GM12874 (cell line): Measurements from ENCODE around the gene NBEA.

Experiments used
- TF ChIP-seq, protein P1 (sequence below): IDR thresholded peaks from 2 replicates; pipeline ENCODE4 v1.5.1; 2011; ENCODE audit warnings: low read depth, mild to moderate bottlenecking, control low read depth, low read length, moderate library complexity; ENCODE audit not compliant: insufficient read depth

The NBEA gene

DNA sequence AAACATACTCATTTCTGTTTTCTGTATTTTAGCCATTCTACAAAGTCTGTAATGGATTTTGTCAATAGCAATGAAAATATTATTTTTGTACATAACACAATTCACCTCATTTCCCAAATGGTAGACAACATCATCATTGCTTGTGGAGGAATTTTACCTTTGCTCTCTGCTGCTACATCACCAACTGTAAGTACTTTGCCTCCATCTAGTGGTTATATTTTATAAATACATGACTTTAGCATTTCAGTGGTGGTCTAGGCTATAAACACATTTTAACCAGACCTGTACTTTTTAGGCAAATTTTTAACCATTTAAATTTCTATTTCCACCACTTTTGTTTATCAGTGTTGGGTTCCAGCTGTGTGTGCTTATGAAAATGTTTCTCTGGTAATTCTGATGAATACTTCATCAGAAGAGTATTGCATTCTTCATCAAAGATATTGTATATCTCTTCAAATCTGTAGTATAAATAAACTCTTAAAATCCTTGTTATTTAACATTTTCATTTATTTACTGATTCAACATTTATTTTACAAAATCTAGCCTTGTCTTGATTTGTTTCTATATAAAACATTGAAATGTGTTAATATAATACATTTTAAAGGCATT is 222.4 kb downstream of the NBEA start:
- TF ChIP-seq, protein P1, sequence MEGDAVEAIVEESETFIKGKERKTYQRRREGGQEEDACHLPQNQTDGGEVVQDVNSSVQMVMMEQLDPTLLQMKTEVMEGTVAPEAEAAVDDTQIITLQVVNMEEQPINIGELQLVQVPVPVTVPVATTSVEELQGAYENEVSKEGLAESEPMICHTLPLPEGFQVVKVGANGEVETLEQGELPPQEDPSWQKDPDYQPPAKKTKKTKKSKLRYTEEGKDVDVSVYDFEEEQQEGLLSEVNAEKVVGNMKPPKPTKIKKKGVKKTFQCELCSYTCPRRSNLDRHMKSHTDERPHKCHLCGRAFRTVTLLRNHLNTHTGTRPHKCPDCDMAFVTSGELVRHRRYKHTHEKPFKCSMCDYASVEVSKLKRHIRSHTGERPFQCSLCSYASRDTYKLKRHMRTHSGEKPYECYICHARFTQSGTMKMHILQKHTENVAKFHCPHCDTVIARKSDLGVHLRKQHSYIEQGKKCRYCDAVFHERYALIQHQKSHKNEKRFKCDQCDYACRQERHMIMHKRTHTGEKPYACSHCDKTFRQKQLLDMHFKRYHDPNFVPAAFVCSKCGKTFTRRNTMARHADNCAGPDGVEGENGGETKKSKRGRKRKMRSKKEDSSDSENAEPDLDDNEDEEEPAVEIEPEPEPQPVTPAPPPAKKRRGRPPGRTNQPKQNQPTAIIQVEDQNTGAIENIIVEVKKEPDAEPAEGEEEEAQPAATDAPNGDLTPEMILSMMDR: peak; percentile 35; the same call in 1 of the 2 replicates

DNA sequence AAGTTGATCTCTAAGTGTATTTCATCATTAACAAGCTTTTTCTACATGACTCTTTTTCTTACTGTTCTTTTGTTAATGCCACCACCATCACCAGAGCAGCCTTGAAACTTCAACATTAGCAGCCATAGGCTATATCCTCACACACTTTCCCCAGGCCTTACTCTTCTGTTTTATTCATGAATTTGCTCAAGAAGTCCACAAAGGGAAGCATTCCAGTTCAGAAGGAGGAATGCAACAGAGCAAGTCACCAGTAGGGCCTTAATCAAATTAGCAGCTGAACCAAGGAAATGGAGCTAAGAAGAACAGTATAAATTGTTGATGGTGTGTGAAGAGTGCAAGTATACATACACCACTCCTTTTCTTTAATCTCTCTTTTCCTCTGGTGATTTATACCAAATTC is 223.1 kb downstream of the NBEA start:
- TF ChIP-seq, protein P1: no peak

DNA sequence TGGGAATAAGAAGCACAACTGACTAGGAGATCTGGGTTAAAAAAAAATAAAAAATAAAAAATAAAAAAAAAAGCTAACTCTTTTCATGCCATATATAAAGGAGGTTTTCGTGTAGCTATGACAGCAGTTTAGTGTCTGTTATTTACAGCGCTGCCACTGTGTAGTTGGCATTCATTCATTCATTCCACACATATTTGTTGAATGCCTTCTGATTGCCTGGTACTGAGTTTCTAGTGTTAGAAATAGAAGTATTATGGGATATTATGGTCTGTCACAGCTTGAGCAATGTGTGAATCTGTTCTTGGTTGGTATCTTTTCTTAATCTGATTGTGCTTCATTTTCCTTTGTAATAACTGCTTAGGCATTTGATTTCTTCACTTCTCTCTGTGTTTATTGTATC is 237.4 kb downstream of the NBEA start:
- TF ChIP-seq, protein P1: no peak

DNA sequence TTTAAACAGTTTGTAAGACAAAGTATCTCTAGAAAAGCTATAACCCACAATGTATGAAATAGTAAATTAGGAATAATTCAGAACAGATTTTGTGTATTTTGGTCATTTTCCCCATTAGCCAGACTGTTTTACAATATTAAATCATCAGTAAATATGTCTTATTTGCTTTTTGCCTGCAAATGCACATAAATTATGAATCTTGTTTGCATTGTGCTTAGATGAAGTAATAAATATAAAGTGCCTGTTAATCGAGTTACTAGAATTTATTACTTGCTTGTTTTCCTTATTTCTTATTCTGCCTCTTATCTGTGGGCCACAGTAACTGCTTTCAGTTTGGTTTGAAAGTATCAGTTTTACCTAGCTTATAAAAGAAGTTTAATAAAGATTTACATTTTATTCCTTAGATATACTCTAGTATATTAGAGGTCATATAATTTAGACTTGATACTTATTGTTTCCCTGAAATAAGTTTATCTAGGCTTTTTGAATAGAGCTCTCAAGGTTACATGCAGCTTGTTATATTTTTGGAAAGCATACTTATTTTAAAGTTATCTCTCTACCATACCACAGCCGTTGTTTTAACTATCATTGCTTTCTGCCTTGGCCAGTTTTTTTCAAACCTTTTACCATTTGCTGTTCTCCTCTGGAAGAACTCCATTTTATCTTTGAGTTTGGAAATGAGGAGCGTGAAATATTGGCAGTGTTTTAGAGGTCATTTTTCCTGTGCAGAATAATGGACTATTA is 238.0 kb downstream of the NBEA start:
- TF ChIP-seq, protein P1: no peak

DNA sequence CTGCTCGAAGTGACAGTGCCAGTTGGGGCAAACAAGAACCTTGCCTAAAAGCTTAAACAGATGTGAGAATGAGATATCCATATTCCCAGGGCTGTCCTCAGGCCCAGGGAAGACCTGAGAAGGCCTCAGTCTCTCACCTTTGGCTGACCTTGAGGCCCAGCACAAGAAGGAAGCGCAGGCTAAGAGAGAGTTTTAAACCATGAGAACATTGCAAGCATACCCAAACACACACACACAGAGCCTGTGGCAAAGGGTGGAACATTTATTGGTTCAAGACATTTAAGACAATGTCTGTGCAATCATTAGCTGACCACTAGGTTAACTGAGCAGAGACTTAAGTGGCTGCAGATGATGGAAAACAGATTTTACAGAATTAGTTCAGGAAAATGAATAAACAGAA is 248.2 kb downstream of the NBEA start:
- TF ChIP-seq, protein P1: no peak

DNA sequence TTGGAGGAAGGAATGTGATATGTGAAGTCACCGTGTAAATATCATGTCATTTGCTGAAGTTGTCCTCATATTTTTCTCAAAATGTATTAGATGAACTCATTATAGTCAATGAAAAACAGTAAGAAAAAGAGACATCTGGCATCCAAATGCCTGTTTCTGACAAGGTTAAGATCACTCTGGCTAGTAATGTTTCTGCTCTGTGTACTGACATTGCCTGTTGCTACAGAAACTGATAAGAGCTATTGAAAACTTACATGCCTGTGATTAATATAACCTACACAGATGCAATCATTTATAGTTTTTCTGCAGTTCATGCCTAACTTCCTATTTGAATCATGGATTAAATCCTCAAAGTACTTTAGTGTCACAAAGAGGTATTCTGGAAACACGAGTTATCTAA is 249.8 kb downstream of the NBEA start:
- TF ChIP-seq, protein P1: no peak

DNA sequence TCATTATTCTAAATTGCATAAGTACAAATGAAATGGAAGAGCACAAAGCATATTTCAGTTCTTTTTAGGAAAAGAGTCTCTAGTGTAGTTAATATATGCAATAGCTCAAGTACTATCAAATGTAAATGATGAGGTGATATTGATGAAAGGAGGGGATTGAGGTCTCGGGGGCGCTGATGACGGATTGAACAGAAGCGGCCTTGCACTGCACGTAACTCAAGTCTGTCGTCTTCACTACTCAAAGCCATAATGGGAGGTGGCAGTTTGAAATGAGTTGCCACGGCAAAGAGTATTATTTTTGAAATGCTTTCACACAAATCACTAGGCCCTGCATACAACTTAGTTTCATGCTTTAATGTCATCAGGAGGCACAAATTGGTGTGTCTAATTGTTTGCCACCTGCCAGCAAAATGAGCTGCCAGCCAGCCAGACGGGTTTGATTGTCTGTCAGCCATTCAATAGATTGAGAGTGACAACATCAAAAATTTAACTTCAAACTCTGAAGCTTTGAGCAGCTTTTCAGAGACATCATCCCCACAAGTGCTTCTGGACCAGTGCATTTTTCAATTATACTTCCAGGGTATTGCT is 256.6 kb downstream of the NBEA start:
- TF ChIP-seq, protein P1: no peak
